IMR-90 (cell line): Measurements from ENCODE around the gene CSAD. TPM values are rescaled to one million over a fixed set of nuclear protein-coding genes. Genes with fewer than 3 reads are reported as not detected.

Experiments
- ATAC-seq: fragments of 200-7000 bp; cut with Tn5 transposase; 2 replicates; pipeline ENCODE4 v1.9.1; 2020; ENCODE audit warnings: low read depth, mild to moderate bottlenecking, moderate library complexity
- BruUV-seq: library from RNA; stranded (reverse); fragments of 400-500 nt; replicated peaks from 2 replicates; lab custom pipeline; 2021; lab: Mats Ljungman, UMichigan
- CTCF ChIA-PET: fragments of 300-600 bp; formaldehyde crosslinking; extraction: SDS; loops from one replicate; lab custom pipeline; 2021; ENCODE audit warnings: antibody characterized with exemption; lab: Yijun Ruan, JAX
- POLR2A ChIA-PET: fragments of 300-600 bp; sonication (Branson Sonifier 250); formaldehyde crosslinking; loops from one replicate; lab custom pipeline; 2022; ENCODE audit warnings: antibody characterized with exemption; ENCODE audit not compliant: unreplicated experiment; lab: Charles Lee
- DNase-seq: peaks from one replicate; pipeline ENCODE4 v3.0.0; 2013
- H2AFZ ChIP-seq: replicated peaks from 2 replicates; pipeline ENCODE3; 2013; ENCODE audit warnings: low read length, mild to moderate bottlenecking; ENCODE audit not compliant: poor library complexity
- H2AK5ac ChIP-seq: 2 replicates; pipeline ENCODE4 v1.6.1; 2013; ENCODE audit warnings: low read depth, low read length, inconsistent platforms
- H2AK9ac ChIP-seq: replicated peaks from 2 replicates; pipeline ENCODE3; 2013; ENCODE audit warnings: mild to moderate bottlenecking, low read depth, low read length, moderate library complexity; ENCODE audit not compliant: poor library complexity
- H2BK120ac ChIP-seq: 2 replicates; pipeline ENCODE4 v1.6.1; 2013; ENCODE audit warnings: low read depth, low read length, inconsistent platforms
- H2BK15ac ChIP-seq: 3 replicates; pipeline ENCODE4 v1.6.1; 2013; ENCODE audit warnings: low read depth, low read length, inconsistent platforms
- H2BK20ac ChIP-seq: 2 replicates; pipeline ENCODE4 v1.6.1; 2013; ENCODE audit warnings: low read depth, mild to moderate bottlenecking, inconsistent platforms, low read length, moderate library complexity
- H2BK5ac ChIP-seq: 2 replicates; pipeline ENCODE4 v1.6.1; 2013; ENCODE audit warnings: mild to moderate bottlenecking, low read depth, low read length, inconsistent platforms; ENCODE audit not compliant: poor library complexity, severe bottlenecking
- H3K14ac ChIP-seq: replicated peaks from 2 replicates; pipeline ENCODE4 v1.6.1; 2013; ENCODE audit warnings: low read depth, low read length, inconsistent platforms
- H3K18ac ChIP-seq: 2 replicates; pipeline ENCODE4 v1.6.1; 2013; ENCODE audit warnings: low read depth, low read length, control low read depth
- H3K23ac ChIP-seq: 2 replicates; pipeline ENCODE4 v1.6.1; 2013; ENCODE audit warnings: low read depth, low read length, inconsistent platforms
- H3K27ac ChIP-seq: 2 replicates; pipeline ENCODE4 v1.5.1; 2013; ENCODE audit warnings: mild to moderate bottlenecking, control low read depth, low read length; ENCODE audit not compliant: insufficient read depth
- H3K27me3 ChIP-seq: 2 replicates; pipeline ENCODE4 v1.6.1; 2013; ENCODE audit warnings: low read length; ENCODE audit not compliant: control insufficient read depth, insufficient read depth
- H3K36me3 ChIP-seq: 2 replicates; pipeline ENCODE4 v1.6.1; 2013; ENCODE audit warnings: low read length, mixed read lengths; ENCODE audit not compliant: control insufficient read depth, insufficient read depth
- H3K4ac ChIP-seq: 2 replicates; pipeline ENCODE4 v1.6.1; 2013; ENCODE audit warnings: low read depth, low read length, inconsistent platforms
- H3K4me1 ChIP-seq: 2 replicates; pipeline ENCODE4 v1.6.1; 2013; ENCODE audit warnings: low read length, mixed read lengths; ENCODE audit not compliant: control insufficient read depth, insufficient read depth
- H3K4me2 ChIP-seq: 2 replicates; pipeline ENCODE4 v1.6.1; 2013; ENCODE audit warnings: low read depth, mild to moderate bottlenecking, control low read depth, low read length, moderate library complexity
- H3K4me3 ChIP-seq: 2 replicates; pipeline ENCODE4 v1.5.1; 2013; ENCODE audit warnings: low read depth, mild to moderate bottlenecking, control low read depth, low read length, moderate library complexity; ENCODE audit not compliant: insufficient read depth
- H3K56ac ChIP-seq: 2 replicates; pipeline ENCODE4 v1.6.1; 2013; ENCODE audit warnings: low read length, inconsistent platforms; ENCODE audit not compliant: insufficient read depth; ENCODE audit errors: extremely low read depth
- H3K79me1 ChIP-seq, 2 experiments: 2 replicates each; pipeline ENCODE4 v1.6.1; 2013; ENCODE audit warnings: low read length in 2 of 2, inconsistent platforms in 1 of 2, low read depth in 1 of 2
- H3K9ac ChIP-seq: 2 replicates; pipeline ENCODE4 v1.6.1; 2013; ENCODE audit warnings: low read depth, low read length, control low read depth
- H3K9me1 ChIP-seq: 2 replicates; pipeline ENCODE4 v1.6.1; 2013; ENCODE audit warnings: low read length, inconsistent platforms; ENCODE audit not compliant: insufficient read depth
- H3K9me3 ChIP-seq: 2 replicates; pipeline ENCODE4 v1.6.1; 2013; ENCODE audit warnings: low read length; ENCODE audit not compliant: control insufficient read depth, insufficient read depth
- H4K20me1 ChIP-seq: 2 replicates; pipeline ENCODE4 v1.6.1; 2013; ENCODE audit warnings: low read length, inconsistent platforms; ENCODE audit not compliant: insufficient read depth
- H4K5ac ChIP-seq: 2 replicates; pipeline ENCODE4 v1.6.1; 2013; ENCODE audit warnings: mild to moderate bottlenecking, low read depth, low read length, control low read depth
- H4K8ac ChIP-seq, 2 experiments: 2 replicates each; pipeline ENCODE4 v1.6.1; 2013; ENCODE audit warnings: low read depth in 2 of 2, low read length in 2 of 2, control low read depth in 1 of 2, inconsistent platforms in 1 of 2
- H4K91ac ChIP-seq: 2 replicates; pipeline ENCODE4 v1.6.1; 2013; ENCODE audit warnings: low read depth, low read length, inconsistent platforms; ENCODE audit not compliant: insufficient read depth
- CHD1 ChIP-seq: IDR thresholded peaks from 2 replicates; pipeline ENCODE4 v1.6.1; 2012; ENCODE audit warnings: low read depth, low read length, improper control_type of control experiment
- CTCF ChIP-seq: conservative IDR thresholded peaks from 2 replicates; pipeline ENCODE4 v1.5.1; 2012; ENCODE audit warnings: mild to moderate bottlenecking, low read depth, low read length, improper control_type of control experiment
- MAZ ChIP-seq: IDR thresholded peaks from 2 replicates; pipeline ENCODE4 v1.6.1; 2012; ENCODE audit warnings: low read depth, mild to moderate bottlenecking, low read length, improper control_type of control experiment, moderate library complexity, borderline replicate concordance
- MXI1 ChIP-seq: IDR thresholded peaks from 2 replicates; pipeline ENCODE4 v1.6.1; 2012; ENCODE audit warnings: low read depth, mild to moderate bottlenecking, low read length, moderate library complexity, borderline replicate concordance
- NFE2L2 ChIP-seq: fragments of 150-350 bp; IDR thresholded peaks from 2 replicates; pipeline ENCODE4 v1.6.1; 2016; ENCODE audit warnings: low read depth, mild to moderate bottlenecking, low read length
- POLR2A ChIP-seq: IDR thresholded peaks from 2 replicates; pipeline ENCODE4 v1.6.1; 2012; ENCODE audit warnings: mild to moderate bottlenecking, low read depth, low read length
- RCOR1 ChIP-seq: IDR thresholded peaks from 2 replicates; pipeline ENCODE4 v1.6.1; 2012; ENCODE audit warnings: mild to moderate bottlenecking, low read length, improper control_type of control experiment; ENCODE audit not compliant: insufficient replicate concordance
- SMC3 ChIP-seq: fragments of 150-350 bp; IDR thresholded peaks from 2 replicates; pipeline ENCODE4 v1.6.1; 2016; ENCODE audit warnings: low read depth, mild to moderate bottlenecking, antibody characterized with exemption, low read length, moderate library complexity
- WGBS, 2 experiments: methylation state at CpG; one replicate each; pipeline versions ENCODE4 v1.1.5 to v1.1.7; 2013; ENCODE audit warnings: missing lambda C conversion rate in 2 of 2; ENCODE audit not compliant: insufficient read length in 1 of 2; ENCODE audit errors: extremely low coverage in 2 of 2; 5-methylcytosine and 5-hydroxymethylcytosine counted together
- dilution Hi-C: fragments of 300-500 bp; cut with HindIII; formaldehyde crosslinking; loops from one replicate; pipeline ENCODE4 v1.14.3; 2018; ENCODE audit warnings: low sequenced_read_pairs; ENCODE audit not compliant: unreplicated experiment
- in situ Hi-C: fragments of 300-500 bp; cut with MboI; formaldehyde crosslinking; loops from 3 replicates; pipeline ENCODE4 v1.14.3; 2019; ENCODE audit warnings: low sequenced_read_pairs, inconsistent platforms, mixed read lengths
- intact Hi-C: fragments of 100-400 bp; cut with micrococcal nuclease; formaldehyde crosslinking; loops from 2 replicates; pipeline ENCODE4 v1.10.0; 2022
- polyA plus RNA-seq, 3 experiments: library from polyadenylated mRNA; depleted of rRNA; stranded (reverse); fragments of >200 nt; gene quantifications; 2 replicates each; pipeline ENCODE4 v1.2.3, GENCODE V29; 2012; ENCODE audit warnings: low replicate concordance in 1 of 3
- total RNA-seq: library from RNA; depleted of rRNA; stranded (reverse); fragments of >200 nt; gene quantifications from 2 replicates; pipeline ENCODE4 v1.2.3, GENCODE V29; 2012
- TF ChIP-seq, protein P1 (sequence below): fragments of 150-350 bp; IDR thresholded peaks from 2 replicates; pipeline ENCODE4 v1.6.1; 2016; ENCODE audit warnings: low read depth, mild to moderate bottlenecking, low read length, moderate library complexity, borderline replicate concordance

The CSAD gene
- total and polyA plus RNA-seq, 2 of the 4 experiments (the other 2 are of a cell fraction): 5.4 to 45.6 TPM

GRCh38 chr12:53133722-53134121, 47.0 kb downstream of the CSAD start:
- no CpG with 5 or more reads among the region's 3 CpGs for WGBS, 2 experiments
- H3K9me1 ChIP-seq: no peaks in the 10 kb centered on the region
- H3K4me3 ChIP-seq: no peak overlapping the region
- no peaks in the 10 kb centered on the region for H3K4me1 ChIP-seq
- no peak for DNase-seq
- ChIA-PET CTCF (no interaction called here), POLR2A (no interaction called here)
- intact Hi-C loops: no loop called here
- H2BK120ac ChIP-seq: no peak overlapping the region
- peaks cover 7% of the 10 kb centered on the region for H3K9me3 ChIP-seq
- no peak overlapping the region for H2AK9ac ChIP-seq
- no peak for ATAC-seq
- no peak overlapping the region for H3K27ac ChIP-seq
- H2AFZ ChIP-seq: no peak overlapping the region
- H3K14ac ChIP-seq: no peak overlapping the region
- BruUV-seq: no TSS peak
- H3K18ac ChIP-seq: no peak overlapping the region
- no peak overlapping the region for H2BK5ac ChIP-seq
- no peak overlapping the region for H2AK5ac ChIP-seq
- H3K4ac ChIP-seq: no peak overlapping the region
- no peak overlapping the region for H2BK15ac ChIP-seq
- H3K36me3 ChIP-seq: no peaks in the 10 kb centered on the region
- H3K79me1 ChIP-seq: no peaks in the 10 kb centered on the region
- H2BK20ac ChIP-seq: no peak overlapping the region
- H4K91ac ChIP-seq: no peak overlapping the region
- H4K8ac ChIP-seq: no peak overlapping the region
- no peak overlapping the region for H3K23ac ChIP-seq
- H4K5ac ChIP-seq: no peak overlapping the region
- no peak overlapping the region for H3K9ac ChIP-seq
- no peaks in the 10 kb centered on the region for H4K20me1 ChIP-seq
- H3K56ac ChIP-seq: no peak overlapping the region
- dilution Hi-C loops: no loop called here
- no peak for TF ChIP-seq SMC3
- TF ChIP-seq POLR2A: no peak
- no peak for TF ChIP-seq CTCF
- no peak for TF ChIP-seq NFE2L2
- TF ChIP-seq MAZ: no peak
- no peak for TF ChIP-seq CHD1
- TF ChIP-seq, protein P1, sequence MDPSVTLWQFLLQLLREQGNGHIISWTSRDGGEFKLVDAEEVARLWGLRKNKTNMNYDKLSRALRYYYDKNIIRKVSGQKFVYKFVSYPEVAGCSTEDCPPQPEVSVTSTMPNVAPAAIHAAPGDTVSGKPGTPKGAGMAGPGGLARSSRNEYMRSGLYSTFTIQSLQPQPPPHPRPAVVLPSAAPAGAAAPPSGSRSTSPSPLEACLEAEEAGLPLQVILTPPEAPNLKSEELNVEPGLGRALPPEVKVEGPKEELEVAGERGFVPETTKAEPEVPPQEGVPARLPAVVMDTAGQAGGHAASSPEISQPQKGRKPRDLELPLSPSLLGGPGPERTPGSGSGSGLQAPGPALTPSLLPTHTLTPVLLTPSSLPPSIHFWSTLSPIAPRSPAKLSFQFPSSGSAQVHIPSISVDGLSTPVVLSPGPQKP: no peak
- TF ChIP-seq MXI1: no peak
- no peak for TF ChIP-seq RCOR1
- H3K27me3 ChIP-seq: peaks cover 4% of the 10 kb centered on the region; the same call in 1 of the 2 replicates
- in situ Hi-C loops: no loop called here
- no peak overlapping the region for H3K4me2 ChIP-seq
